ENCODE data around the gene TLCD3B.

The TLCD3B gene

GRCh38 chr16:30005341-30006094, 25.6 kb downstream of the TLCD3B start:
- DNase-seq (ENCODE audit: low read depth in 1 of 2, low spot score in 1 of 2): no peak

DNA sequence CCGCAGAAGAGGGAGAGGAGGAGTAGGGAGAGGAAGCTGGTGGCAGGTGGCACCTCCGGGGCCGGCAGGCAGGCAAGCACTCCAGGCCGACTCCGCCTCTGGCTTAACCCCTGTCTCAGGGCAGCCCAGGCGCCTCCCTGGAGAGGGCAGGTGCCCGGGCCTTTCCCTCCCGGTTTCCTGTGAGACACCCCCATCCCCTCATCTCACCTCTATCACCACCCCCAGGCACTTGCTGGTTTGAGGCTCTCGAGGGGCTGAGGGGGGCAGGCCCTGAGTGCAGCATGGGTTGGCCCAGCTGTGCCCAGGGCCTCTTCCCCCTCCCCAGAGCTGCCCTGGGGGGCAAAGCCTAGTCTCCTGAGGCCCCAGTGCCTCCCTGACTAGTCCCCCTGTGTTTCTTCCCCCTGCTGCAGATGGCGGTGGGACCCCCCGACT, 26.2 kb downstream of the TLCD3B start:
- DNase-seq (ENCODE audit: low read depth in 1 of 2, low spot score in 1 of 2): no peak

DNA sequence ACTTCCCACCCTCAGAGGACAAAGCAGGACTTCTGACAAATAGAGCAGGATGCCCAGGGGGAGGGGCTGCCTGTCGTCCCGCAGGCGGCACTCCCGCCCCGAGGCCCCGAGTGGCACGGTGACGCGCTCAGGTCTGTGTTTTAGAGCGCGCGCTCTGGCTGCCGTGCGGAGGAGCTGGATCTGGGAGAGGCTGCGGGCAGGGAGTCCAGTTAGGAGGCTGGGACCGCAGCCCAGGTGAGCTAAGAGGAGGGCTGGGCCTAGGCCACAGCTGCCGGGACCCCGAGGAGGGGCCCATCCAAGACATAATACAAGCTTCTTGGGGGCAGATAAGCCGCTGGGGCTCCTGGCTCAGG, 26.7 kb downstream of the TLCD3B start:
- no peak for DNase-seq (ENCODE audit: low read depth in 1 of 2, low spot score in 1 of 2)

DNA sequence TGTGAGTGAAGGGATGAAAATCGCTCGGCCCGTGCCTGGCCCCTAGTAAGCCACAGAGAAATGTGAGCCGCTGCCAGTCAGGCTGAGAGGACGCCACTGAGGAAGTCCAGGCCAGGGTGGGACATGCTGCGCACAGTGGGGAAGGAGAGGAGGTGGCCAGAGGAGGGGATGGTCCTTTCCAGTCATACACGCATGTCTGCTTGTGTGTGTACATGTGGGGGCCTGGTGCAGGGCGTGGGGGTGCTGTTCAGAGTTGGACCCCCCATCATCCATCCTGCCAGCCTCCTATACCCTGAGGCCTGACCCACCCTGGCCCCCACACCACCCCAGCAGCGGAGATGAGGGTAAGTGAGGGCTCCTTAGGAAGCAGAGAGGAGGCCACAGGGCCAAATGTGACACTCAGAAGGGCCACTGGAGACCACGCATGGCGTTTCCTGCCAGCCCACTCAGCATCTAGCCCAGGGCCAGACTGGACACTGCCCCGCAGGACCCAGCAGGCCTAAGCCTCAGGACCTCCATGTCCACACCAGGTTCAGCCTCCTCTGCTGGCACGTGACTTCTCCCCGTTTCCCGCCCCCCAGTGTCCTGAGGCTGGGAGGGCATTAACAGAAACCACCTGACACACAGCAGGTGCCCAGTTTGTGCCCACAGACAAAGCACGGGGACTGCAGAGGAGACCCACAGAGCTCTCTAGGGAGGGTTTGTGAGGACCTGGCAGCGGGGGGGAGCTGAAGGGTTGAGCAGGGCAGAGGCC, 27.2 kb downstream of the TLCD3B start:
- DNase-seq (ENCODE audit: low read depth in 1 of 2, low spot score in 1 of 2): no peak

GRCh38 chr16:30002614-30003346, 28.3 kb downstream of the TLCD3B start:
- DNase-seq (ENCODE audit: low read depth in 1 of 2, low spot score in 1 of 2): no peak

DNA sequence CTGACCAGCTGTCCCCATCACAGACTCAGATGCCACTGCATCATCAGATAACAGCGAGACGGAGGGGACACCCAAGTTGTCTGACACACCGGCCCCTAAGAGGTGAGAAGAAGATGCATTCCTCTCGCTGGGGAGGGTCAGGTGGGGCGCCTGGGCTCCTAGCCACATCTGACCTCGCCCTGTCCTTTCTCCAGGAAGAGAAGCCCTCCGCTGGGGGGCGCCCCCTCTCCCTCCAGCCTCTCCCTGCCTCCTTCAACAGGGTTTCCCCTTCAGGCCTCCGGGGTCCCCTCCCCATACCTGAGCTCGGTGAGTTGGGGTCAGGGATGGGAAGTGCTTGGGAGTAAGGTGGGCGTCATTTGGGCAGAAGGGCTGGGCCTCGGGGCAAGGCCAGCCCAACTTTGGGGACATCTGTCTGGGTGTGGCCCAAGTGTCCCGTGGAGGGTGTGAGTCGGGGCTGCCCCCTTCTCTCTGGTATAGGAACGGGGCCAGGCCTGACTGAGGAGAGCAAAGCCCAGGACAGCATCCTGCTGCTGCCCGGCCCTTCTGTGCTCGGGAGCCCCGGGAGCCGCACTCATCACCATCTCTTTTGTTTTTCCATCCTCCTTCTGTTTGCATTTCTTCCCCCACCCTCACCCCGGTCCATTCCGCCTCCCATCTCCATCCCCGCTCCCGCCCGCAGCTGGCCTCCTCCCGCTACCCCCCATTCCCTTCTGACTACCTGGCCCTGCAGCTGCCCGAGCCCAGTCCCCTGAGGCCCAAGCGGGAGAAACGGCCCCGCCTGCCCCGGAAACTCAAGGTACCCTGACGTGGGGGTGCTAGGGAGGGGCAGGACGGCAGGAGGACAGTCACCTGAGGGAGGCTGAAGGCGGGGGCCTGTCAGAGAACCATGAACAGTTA, 30.1 kb downstream of the TLCD3B start:
- DNase-seq (ENCODE audit: low read depth in 1 of 2, low spot score in 1 of 2): no peak

- no peak for DNase-seq (ENCODE audit: low read depth in 1 of 2, low spot score in 1 of 2)
Measured at GRCh38 chr16:29999605-30000004, 31.5 kb downstream of the TLCD3B start.

GRCh38 chr16:29996766-29997250, 34.3 kb downstream of the TLCD3B start:
- DNase-seq (ENCODE audit: low read depth in 1 of 2, low spot score in 1 of 2): no peak

DNA sequence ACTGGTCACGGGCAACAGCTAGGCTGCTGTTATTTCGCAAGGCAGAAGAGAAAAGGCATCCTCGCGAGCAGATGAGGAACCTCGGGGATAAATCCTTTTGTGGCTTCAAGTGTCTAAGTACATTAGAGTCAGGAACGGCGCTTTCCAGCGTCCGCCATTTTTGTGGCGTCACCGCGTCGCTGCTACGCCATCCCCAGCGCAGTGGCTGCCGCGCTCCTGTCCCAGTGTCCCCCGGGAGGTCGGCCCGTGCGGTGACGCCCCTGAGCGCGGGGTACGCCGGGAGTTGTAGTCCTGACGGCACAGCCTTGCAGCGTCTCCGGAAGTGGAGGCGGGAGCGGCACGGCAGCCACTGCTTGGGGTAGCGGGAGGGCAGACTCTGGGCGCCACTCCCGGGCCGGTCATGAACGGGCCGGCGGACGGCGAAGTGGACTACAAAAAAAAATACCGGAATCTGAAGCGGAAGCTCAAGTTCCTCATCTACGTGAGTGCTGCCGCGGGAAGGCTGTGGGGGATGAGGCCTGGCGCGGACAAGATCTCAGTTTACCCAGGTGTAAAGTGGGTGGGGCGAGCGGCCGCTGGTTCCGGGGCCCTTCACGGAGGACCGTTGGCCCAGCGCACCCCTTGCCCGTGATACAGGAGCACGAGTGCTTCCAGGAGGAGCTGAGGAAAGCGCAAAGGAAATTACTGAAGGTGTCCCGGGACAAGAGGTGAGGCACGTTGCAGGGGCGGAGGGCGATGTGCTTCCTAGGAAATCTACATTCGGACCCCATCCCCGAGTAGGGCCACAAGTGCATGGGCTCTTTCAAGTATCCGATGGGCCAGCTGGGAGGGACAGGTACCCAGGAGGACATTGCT, 34.9 kb downstream of the TLCD3B start, which contains the start of gene INO80E:
TSS of gene INO80E (plus strand) at position 331 of the 855 bp plus-strand sequence. CDS start at position 401, 70 bp downstream.
- DNase-seq (ENCODE audit: low read depth in 1 of 2, low spot score in 1 of 2): peak; percentile 99

DNA sequence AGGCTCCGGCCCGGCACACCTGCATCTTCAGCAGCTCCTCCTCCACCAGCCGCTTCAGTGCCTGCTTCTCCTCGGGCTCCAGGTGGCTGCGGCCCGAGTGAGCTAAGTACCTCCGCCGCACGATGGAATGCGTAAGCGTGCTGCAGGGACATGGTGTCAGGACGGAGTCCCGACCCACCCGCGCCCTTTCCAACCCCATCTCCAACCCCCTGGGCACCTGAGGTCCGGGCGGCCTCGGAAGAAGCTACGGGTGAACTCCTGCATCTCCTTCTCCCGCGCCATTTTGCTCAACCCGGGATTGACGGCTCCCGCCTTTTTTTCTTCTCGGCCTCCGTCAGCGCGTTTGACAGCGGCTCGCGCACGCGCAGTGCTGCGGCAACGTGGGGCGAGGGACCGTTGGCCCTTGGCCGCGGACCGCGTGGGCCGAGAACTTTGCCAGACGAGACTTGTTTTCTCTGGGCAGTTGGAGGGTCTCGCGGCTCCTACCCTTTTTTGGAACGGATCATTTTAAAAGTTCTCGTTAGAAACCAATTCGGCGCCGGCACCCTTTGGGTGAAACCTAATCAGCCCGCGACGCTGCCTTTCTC, 35.7 kb downstream of the TLCD3B start, which contains the start of gene HIRIP3:
TSS of gene HIRIP3 (minus strand) at position 294 of the 587 bp plus-strand sequence. CDS start at position 282, 12 bp downstream.
- peak; percentile 69 to 79 for DNase-seq (ENCODE audit: low read depth in 1 of 2, low spot score in 1 of 2)

DNA sequence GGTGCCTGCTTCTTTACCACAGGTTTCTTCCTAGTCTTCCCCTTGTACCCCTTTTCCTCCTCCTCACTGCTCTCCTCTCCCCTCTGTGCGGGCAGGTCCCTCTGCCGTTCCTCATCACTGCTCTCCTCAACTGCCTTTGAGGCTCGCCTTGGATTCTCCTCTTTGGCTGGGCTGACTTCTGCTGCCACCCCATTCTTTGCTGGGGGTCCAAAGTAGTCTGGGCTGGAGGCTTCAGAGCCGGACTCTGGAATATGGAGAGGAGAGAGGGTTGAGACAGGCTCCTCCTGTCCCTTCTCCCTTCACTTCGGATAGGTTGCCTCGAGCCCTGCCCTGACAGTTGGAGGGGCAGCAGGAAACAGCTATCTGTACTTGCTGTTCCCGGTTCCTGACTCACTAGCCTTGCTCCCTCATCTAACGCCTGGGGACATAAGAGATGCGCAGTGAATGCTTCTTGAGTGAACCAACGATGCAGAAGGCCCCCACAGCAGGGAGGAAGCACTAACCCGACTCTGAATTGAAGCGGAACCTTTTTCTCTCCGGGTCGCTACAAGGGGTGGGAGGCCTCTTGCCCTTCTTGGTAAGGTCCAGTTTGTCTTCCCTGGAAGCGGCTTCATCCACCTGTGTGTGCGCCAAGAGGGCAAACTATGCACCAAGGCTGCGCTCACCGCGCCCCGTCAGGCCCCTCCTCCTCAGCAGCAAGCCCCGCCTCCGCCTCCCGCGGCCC, 36.3 kb downstream of the TLCD3B start:
- DNase-seq (ENCODE audit: low read depth in 1 of 2, low spot score in 1 of 2): peak in 1 of 2 donors; percentile 54

DNA sequence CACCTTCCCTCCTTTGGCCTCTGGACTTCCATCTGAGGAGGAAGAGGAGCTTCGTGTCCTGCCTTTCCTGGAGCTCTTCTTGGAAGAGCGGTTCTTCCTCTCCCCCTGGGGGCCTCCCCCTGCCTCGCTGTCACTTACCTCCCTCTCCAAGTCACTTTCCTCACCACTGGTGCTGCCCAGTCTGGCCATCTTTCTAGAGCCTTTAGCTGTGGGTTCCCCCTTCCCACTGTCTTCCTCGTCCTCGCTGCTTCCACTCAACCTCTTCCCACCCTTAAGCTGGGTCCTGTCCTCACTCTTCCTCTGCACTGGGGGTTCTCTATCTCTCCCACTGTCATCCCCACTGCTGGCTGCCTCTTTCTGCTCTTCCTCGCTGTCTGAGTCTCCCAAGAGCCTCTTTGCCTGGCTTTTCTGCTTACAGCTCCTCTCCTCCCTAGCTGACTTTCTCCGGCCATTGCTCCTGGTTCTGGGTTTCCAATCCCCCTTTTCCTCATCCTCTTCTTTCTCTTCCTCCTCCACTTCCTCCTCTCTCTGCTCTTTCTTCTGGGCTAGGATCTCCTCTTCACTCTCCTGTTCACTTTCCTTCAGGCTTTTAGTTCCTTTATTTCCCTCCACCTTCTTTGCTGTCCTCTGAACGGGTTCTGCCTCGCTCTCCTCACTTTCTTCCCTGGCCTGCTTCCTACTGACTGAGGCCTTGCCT, 37.0 kb downstream of the TLCD3B start:
- no peak for DNase-seq (ENCODE audit: low read depth in 1 of 2, low spot score in 1 of 2)

- no peak for DNase-seq (ENCODE audit: low read depth in 1 of 2, low spot score in 1 of 2)
Measured at GRCh38 chr16:29993191-29993902, 37.7 kb downstream of the TLCD3B start.

DNA sequence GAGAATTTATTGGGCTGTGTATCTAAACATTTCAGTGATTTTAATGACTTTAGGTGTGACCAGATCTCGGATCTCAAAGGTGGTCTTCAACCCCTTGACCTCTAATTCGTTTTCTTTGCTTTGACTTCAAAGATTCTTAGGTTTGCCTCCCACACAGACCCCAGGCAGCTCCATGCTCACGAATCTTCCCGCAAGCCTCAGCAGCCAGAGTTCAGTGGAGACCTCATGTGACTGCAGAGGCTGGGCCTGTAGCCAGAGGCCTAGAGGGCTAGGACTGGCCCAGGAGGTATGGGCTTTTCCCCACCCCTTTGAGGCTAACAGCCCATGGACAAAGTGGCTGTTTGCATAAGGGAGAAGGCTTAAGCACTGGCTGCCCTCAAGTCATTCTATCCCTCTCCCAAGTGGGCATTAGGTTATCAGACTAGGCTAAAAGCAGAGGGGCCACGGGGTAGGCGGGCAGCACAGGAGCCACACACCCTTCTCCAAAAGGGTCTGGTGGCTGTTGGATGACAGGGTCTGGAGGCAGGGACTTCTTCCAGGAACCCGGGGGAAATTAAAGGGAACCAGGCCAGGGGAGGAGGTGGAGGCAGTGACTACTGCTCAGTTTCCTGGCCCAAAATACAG, 38.6 kb downstream of the TLCD3B start:
- no peak for DNase-seq (ENCODE audit: low read depth in 1 of 2, low spot score in 1 of 2)

GRCh38 chr16:29991571-29991904, 39.5 kb downstream of the TLCD3B start:
- DNase-seq (ENCODE audit: low read depth in 1 of 2, low spot score in 1 of 2): no peak

DNA sequence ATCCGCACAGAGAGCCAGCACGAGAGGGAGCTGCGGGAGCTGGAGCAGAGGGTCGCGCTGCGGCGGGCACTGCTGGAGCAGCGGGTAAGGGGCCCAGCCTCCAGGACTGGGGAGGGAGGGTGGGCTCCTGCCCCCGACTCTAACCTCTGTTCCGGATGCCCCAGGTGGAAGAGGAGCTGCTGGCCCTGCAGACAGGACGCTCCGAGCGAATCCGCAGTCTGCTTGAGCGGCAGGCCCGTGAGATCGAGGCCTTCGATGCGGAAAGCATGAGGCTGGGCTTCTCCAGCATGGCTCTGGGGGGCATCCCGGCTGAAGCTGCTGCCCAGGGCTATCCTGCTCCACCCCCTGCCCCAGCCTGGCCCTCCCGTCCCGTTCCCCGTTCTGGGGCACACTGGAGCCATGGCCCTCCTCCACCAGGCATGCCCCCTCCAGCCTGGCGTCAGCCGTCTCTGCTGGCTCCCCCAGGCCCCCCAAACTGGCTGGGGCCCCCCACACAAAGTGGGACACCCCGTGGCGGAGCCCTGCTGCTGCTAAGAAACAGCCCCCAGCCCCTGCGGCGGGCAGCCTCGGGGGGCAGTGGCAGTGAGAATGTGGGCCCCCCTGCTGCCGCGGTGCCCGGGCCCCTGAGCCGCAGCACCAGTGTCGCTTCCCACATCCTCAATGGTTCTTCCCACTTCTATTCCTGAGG, 40.0 kb downstream of the TLCD3B start:
- DNase-seq (ENCODE audit: low read depth in 1 of 2, low spot score in 1 of 2): no peak
